Type B pancreatic cell (in vitro differentiated cells): ENCODE measurements around the gene COPS3. TPM values are rescaled to one million over a fixed set of nuclear protein-coding genes. Genes with fewer than 3 reads are reported as not detected.

Experiments
- DNase-seq: peaks from one replicate; pipeline ENCODE4 v3.0.0; 2021; ENCODE audit warnings: mixed read lengths; ENCODE audit not compliant: unreplicated experiment; ENCODE audit errors: extremely low spot score
- H3K27ac Mint-ChIP-seq: 2 replicates; pipeline ENCODE4 v1.8.0; 2021; ENCODE audit warnings: mild to moderate bottlenecking, mixed read lengths
- H3K27me3 Mint-ChIP-seq: 2 replicates; pipeline ENCODE4 v1.8.0; 2021; ENCODE audit warnings: mixed read lengths
- H3K36me3 Mint-ChIP-seq: 2 replicates; pipeline ENCODE4 v1.8.0; 2021; ENCODE audit warnings: mixed read lengths
- H3K4me1 Mint-ChIP-seq: one replicate; pipeline ENCODE4 v1.8.0; 2021; ENCODE audit warnings: mixed read lengths; ENCODE audit not compliant: unreplicated experiment
- H3K4me3 Mint-ChIP-seq: 2 replicates; pipeline ENCODE4 v1.8.0; 2021; ENCODE audit warnings: mild to moderate bottlenecking, mixed read lengths
- H3K9me3 Mint-ChIP-seq: 2 replicates; pipeline ENCODE4 v1.8.0; 2021; ENCODE audit warnings: mixed read lengths
- long read RNA-seq: library from polyadenylated mRNA; unstranded; transcript quantifications from one replicate; pipeline ENCODE4 v2.0.0, GENCODE V29; 2020
- total RNA-seq: library from RNA; stranded (reverse); gene quantifications from 2 replicates; pipeline ENCODE4 v1.2.1, GENCODE V29; 2021; ENCODE audit warnings: low replicate concordance
- TF ChIP-seq, protein P1 (sequence below): fragments of 200-600 bp; sonication (generic); conservative IDR thresholded peaks from 2 replicates; pipeline ENCODE4 v1.5.0; 2021; ENCODE audit warnings: antibody characterized with exemption, mild to moderate bottlenecking

Gene COPS3
- total RNA-seq, result 59.0 and 63.1 TPM in 2 replicates
- long read RNA-seq, transcript COPS3-201 (12 exons, 1,641 nt), result major isoform, 296 of 385 reads
- long read RNA-seq, partial matches to known transcripts, result 14 of 385 reads
- long read RNA-seq, other reads (novel, unspliced or antisense), result 75 of 385 reads

DNA sequence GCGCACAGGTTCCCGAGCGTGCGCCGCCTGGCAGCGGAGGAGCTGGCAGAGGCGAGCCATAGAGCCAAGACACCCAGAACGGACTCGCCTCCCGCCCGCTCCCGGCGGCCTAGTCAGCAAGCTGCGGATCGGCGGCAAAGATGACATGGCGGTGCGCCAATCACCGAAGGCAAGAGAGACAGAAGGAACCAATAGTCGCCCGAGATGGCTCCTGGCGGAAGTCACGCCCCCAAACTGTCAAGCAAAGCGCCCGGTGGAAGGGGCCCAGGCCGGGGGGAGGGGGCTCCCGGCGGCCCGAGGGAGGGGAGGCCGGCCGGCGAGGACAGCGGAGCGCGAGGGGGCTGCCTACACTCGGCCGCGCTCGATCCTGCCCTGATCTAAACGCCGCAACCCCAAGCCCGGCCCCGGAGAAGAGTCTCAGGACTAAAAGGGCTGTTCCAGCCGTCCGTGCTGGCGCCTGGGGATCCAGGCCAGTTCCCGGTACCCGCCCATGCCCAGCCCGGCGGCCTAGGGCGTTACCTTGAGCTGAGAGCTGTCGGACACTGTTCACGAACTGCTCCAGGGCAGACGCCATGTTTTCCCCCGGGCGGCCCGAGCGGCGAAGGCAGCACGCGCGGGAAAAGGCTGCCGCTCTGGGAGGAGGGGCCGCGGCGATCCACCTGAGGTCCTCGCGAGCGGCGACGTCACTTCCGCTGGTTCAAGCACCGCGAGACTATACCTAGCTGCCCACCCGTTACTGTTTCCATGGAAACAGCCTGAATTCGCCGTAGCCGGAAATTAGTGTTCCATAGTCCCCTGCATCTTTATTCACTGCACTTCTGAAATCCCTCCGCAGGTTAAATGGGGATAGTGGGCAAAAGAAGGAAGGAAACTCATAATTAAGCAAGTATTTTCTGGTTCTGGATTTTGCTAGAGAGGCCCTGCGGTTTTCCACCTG lies at the start of gene COPS3:
TSS of gene COPS3 (minus strand) at position 634 of the 937 bp plus-strand sequence. CDS start at position 574, 60 bp downstream.
- Mint-ChIP-seq H3K4me3 (peak within 1 kb of the TSS; percentile 92), H3K9me3 (no peaks in the 10 kb centered on the region), H3K27me3 (peaks cover 3% of the 10 kb centered on the region), H3K4me1 (peaks cover 27% of the 10 kb centered on the region), H3K27ac (peak within 1 kb of the TSS; percentile 96), H3K36me3 (peaks cover 3% of the 10 kb centered on the region)
- peak; percentile 96 for DNase-seq
- TF ChIP-seq, protein P1, sequence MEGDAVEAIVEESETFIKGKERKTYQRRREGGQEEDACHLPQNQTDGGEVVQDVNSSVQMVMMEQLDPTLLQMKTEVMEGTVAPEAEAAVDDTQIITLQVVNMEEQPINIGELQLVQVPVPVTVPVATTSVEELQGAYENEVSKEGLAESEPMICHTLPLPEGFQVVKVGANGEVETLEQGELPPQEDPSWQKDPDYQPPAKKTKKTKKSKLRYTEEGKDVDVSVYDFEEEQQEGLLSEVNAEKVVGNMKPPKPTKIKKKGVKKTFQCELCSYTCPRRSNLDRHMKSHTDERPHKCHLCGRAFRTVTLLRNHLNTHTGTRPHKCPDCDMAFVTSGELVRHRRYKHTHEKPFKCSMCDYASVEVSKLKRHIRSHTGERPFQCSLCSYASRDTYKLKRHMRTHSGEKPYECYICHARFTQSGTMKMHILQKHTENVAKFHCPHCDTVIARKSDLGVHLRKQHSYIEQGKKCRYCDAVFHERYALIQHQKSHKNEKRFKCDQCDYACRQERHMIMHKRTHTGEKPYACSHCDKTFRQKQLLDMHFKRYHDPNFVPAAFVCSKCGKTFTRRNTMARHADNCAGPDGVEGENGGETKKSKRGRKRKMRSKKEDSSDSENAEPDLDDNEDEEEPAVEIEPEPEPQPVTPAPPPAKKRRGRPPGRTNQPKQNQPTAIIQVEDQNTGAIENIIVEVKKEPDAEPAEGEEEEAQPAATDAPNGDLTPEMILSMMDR, result no peak

GRCh38 chr17:17328251-17328650 lies 47.2 kb upstream of the COPS3 start:
- no peak overlapping the region for H3K27ac Mint-ChIP-seq
- DNase-seq, result no peak
- H3K9me3 Mint-ChIP-seq, result no peaks in the 10 kb centered on the region
- no peaks in the 10 kb centered on the region for H3K27me3 Mint-ChIP-seq
- no peaks in the 10 kb centered on the region for H3K4me1 Mint-ChIP-seq
- H3K4me3 Mint-ChIP-seq, result no peak overlapping the region
- TF ChIP-seq, protein P1, result no peak
- no peaks in the 10 kb centered on the region for H3K36me3 Mint-ChIP-seq

DNA sequence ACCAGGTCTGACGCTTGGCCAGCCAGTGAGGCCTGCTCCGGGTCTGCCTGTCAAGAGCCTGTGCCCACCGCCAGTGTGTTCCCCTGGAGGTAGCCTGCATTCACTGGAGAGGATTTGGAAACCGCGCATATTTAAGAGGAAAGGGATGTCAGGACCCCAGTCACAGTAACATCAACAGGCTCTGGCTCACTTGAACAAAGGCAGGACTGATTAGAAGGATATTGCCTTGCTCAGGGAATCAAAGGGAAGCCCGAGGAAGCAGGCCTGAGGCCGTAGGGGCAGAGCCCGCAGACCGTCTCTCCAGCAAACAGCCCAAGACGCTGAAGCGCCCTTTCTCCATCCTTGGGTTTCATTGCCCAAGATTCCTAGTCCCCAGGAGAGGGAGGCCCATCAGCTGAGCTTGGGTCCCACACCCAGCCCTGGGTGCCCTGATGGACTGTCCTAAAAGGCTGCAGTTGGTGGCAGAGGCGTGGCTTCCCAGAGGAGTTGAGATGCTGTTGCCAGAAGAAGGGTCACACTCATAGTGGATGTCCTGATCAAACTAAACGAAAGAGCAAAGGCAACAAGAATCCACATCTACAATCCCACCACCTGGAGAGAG lies 45.3 kb upstream of the COPS3 start:
- no peak for DNase-seq
- H3K9me3 Mint-ChIP-seq, result no peaks in the 10 kb centered on the region
- H3K4me3 Mint-ChIP-seq, result no peak overlapping the region
- no peaks in the 10 kb centered on the region for H3K4me1 Mint-ChIP-seq
- H3K36me3 Mint-ChIP-seq, result no peaks in the 10 kb centered on the region
- H3K27ac Mint-ChIP-seq, result no peak overlapping the region
- H3K27me3 Mint-ChIP-seq, result no peaks in the 10 kb centered on the region
- TF ChIP-seq, protein P1, result no peak

DNA sequence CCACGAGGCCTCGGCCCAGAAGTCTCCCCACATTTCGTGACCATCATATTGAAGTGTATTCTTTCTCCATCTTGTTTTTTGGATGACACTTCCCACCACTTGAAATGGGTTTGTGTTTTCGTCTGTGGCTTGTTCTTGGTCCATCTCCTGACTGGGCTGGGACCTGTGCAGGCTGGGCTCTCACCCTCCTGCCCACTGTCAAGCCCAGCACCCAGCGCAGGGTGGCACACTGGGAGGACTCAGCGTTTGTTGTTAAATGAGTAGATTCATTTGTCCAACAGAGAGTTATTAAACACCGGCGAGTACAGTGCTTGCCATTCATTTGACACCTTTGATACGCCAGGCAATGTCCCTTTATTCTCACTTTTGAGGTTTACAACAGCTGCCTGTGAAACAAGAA lies 44.8 kb upstream of the COPS3 start:
- no peak overlapping the region for H3K4me3 Mint-ChIP-seq
- H3K9me3 Mint-ChIP-seq, result no peaks in the 10 kb centered on the region
- H3K27me3 Mint-ChIP-seq, result no peaks in the 10 kb centered on the region

GRCh38 chr17:17325228-17325627 lies 44.2 kb upstream of the COPS3 start:
- Mint-ChIP-seq H3K27me3 (no peaks in the 10 kb centered on the region), H3K36me3 (no peaks in the 10 kb centered on the region), H3K9me3 (no peaks in the 10 kb centered on the region), H3K27ac (no peak overlapping the region), H3K4me3 (no peak overlapping the region), H3K4me1 (no peaks in the 10 kb centered on the region)
- no peak for DNase-seq
- TF ChIP-seq, protein P1, result no peak

More for the DNA sequence above, 44.8 kb upstream of the COPS3 start:
- TF ChIP-seq, protein P1, result no peak
- no peak overlapping the region for H3K27ac Mint-ChIP-seq
- no peaks in the 10 kb centered on the region for H3K4me1 Mint-ChIP-seq
- no peak for DNase-seq
- no peaks in the 10 kb centered on the region for H3K36me3 Mint-ChIP-seq
